ENCODE measurements around the gene TRPM3.

- no peak for TF ChIP-seq CTCF (IDR thresholded peaks at IDR 0.05)
- TF ChIP-seq REST (IDR thresholded peaks at IDR 0.05; ENCODE audit: insufficient read depth in 1 of 2, low read depth in 2 of 2, low read length in 1 of 2) = no peak
Measured at GRCh38 chr9:71032779-71033178, 88.6 kb downstream of the TRPM3 start.

Measured in Panc1 (cell line).